Ovary (tissue), 9 donors: ENCODE measurements around the gene AFF1. TPM values are rescaled to one million over a fixed set of nuclear protein-coding genes. Genes with fewer than 3 reads are reported as not detected.
"Not testable (repeated sequence)": the region's sequence is repeated elsewhere in the genome, so short reads cannot be mapped to it uniquely, and the experiment has no call there.

Experiments
- DNase-seq, 5 donors: peaks; one replicate each; pipeline ENCODE4 v3.0.0-alpha.2; 2019 to 2020
- H3K27ac ChIP-seq, 2 donors: fragments of 200-600 bp; one replicate each; pipeline versions ENCODE4 v1.5.1 to v1.8.0; 2019 to 2022
- H3K27me3 ChIP-seq: fragments of 200-600 bp; one replicate; pipeline ENCODE4 v1.8.0; 2022
- H3K36me3 ChIP-seq: fragments of 200-600 bp; sonication (generic); one replicate; pipeline ENCODE4 v1.5.1; 2019
- H3K4me1 ChIP-seq: one replicate; pipeline ENCODE4 v1.8.1; 2013; ENCODE audit warnings: mild to moderate bottlenecking, moderate library complexity; ENCODE audit not compliant: insufficient read depth
- H3K4me3 ChIP-seq: fragments of 200-600 bp; sonication (generic); one replicate; pipeline ENCODE4 v1.5.1; 2017
- H3K9me3 ChIP-seq, 2 donors: fragments of 200-600 bp in 1 of 2; sonication (generic) in 1 of 2; one replicate each; pipeline versions ENCODE4 v1.5.1 to v1.8.1; 2013 to 2019; ENCODE audit warnings: mild to moderate bottlenecking in 1 of 2, moderate library complexity in 1 of 2
- EP300 ChIP-seq: sonication (generic); formaldehyde crosslinking; IDR thresholded peaks from one replicate; pipeline ENCODE4 v1.6.1; 2017; ENCODE audit warnings: antibody characterized with exemption
- POLR2A ChIP-seq: fragments of 450-650 bp; IDR thresholded peaks from one replicate; pipeline ENCODE4 v1.6.1; 2017; ENCODE audit warnings: antibody characterized with exemption, mild to moderate bottlenecking, moderate library complexity
- WGBS, 3 donors: extraction: QIAGEN DNeasy Blood & Tissue Kit in 1 of 3; methylation state at CpG; one replicate each; pipeline versions ENCODE4 v1.1.5 to v1.1.7; 2013 to 2017; 5-methylcytosine and 5-hydroxymethylcytosine counted together
- intact Hi-C, 4 donors: fragments of 100-400 bp; cut with DNase I; formaldehyde crosslinking; loops; one replicate each; pipeline versions ENCODE4 v1.11.0 to v1.15.1; 2022 to 2023
- polyA plus RNA-seq, 2 donors: library from polyadenylated mRNA; stranded (reverse); fragments of 200-250 nt in 1 of 2; fragments of 350-450 nt in 1 of 2; fragmentation: Illumina TruSeq in 1 of 2; extraction: RNeasy Lipid Tissue Mini Kit (QIAGEN cat#74804) in 1 of 2; gene quantifications; one replicate each; pipeline ENCODE4 v1.2.3, GENCODE V29; 2013 to 2014
- total RNA-seq, 7 donors: library from RNA; depleted of rRNA in 2 of 7; stranded (reverse); fragments of >200 nt in 2 of 7; fragmentation: NEBNext Ultra II Directional in 3 of 7; extraction: Animal tissue kit (Norgen Biotek cat#: 25700) in 3 of 7; gene quantifications; one replicate each; pipeline versions ENCODE4 v1.1.0 to v1.2.4, GENCODE V29; 2016 to 2023
- TF ChIP-seq, protein P1 (sequence below), 3 donors: fragments of 450-650 bp in 2 of 3; fragments of 200-600 bp in 1 of 3; IDR thresholded peaks; one replicate each; pipeline versions ENCODE4 v1.5.1 to v1.8.0; 2016 to 2022; ENCODE audit warnings: antibody characterized with exemption in 3 of 3, mild to moderate bottlenecking in 1 of 3
- donor health status: DM: no; HTN: no; CAD: no; lungs with moderate emphysema.
- donor health status: DM: no; HTN: no; CAD: no.
- donor health status: Bipolar disorder and iron deficiency.
- donor health status: DM: yes; HTN: yes; CAD: no.
- donor health status: DM: no; HTN: no; CAD: no.
- donor health status: DM: yes; HTN: yes; CAD: no.

The AFF1 gene
- total and polyA plus RNA-seq, 9 donors, result 26.0 to 107 (median 76.7) TPM

DNA sequence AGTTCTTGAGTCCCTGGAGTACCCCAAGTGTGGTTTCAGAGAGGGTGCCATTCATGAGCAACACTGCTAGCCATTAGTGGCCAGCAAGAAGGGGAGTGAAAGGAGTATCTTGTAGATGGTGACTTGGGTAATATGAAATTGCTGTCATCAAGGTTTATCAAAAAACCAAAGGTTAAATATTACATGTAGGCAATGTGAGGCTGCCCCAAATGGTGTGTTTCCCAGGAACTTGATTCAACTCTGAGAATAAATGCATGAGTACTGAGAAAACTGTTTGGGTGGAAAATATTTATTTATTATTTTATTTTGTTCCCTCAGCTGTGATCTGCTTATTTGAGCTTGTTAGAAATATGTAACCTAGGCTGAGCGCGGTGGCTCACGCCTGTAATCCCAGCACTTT is 55.7 kb downstream of the AFF1 start:
- TF ChIP-seq POLR2A (no peak), EP300 (no peak)
- TF ChIP-seq, protein P1, sequence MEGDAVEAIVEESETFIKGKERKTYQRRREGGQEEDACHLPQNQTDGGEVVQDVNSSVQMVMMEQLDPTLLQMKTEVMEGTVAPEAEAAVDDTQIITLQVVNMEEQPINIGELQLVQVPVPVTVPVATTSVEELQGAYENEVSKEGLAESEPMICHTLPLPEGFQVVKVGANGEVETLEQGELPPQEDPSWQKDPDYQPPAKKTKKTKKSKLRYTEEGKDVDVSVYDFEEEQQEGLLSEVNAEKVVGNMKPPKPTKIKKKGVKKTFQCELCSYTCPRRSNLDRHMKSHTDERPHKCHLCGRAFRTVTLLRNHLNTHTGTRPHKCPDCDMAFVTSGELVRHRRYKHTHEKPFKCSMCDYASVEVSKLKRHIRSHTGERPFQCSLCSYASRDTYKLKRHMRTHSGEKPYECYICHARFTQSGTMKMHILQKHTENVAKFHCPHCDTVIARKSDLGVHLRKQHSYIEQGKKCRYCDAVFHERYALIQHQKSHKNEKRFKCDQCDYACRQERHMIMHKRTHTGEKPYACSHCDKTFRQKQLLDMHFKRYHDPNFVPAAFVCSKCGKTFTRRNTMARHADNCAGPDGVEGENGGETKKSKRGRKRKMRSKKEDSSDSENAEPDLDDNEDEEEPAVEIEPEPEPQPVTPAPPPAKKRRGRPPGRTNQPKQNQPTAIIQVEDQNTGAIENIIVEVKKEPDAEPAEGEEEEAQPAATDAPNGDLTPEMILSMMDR (IDR thresholded peaks at IDR 0.05), result no peak
- Histone ChIP-seq H3K27me3 (no peaks in the 10 kb centered on the region), H3K9me3 (no peaks in the 10 kb centered on the region), H3K27ac (no peak overlapping the region), H3K4me3 (no peak overlapping the region), H3K36me3 (no peaks in the 10 kb centered on the region), H3K4me1 (peaks cover 4% of the 10 kb centered on the region)
- 96 to 99% (median 98%) methylated on average over 3 of the region's 3 CpGs for WGBS, 3 donors
- intact Hi-C loops, result no loop called here
- DNase-seq, result no peak

DNA sequence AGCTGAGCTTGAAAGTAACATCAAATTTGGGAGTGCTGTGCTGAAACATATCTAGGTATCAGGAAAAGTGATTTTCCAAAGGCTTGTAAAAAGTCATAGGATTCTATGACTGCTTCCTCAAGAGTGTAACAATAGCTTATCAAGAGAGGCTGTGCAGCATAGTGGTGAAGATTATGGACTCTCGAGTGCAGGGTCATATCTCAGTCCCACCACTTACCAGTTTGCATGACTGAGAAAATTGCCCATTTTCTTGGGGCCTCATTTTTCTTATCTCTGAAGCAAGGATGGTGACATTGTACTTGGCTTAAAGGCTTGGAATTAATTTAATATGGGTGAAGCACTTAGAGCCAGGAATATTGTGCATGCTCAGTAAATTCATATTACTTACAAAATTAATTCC is 57.2 kb downstream of the AFF1 start:
- no peak overlapping the region for H3K27ac ChIP-seq
- DNase-seq, result no peak
- intact Hi-C loops, result no loop called here
- 88 to 97% (median 93%) methylated on average over 1 of the region's 1 CpG for WGBS, 3 donors
- no peaks in the 10 kb centered on the region for H3K27me3 ChIP-seq
- no peaks in the 10 kb centered on the region for H3K36me3 ChIP-seq
- no peaks in the 10 kb centered on the region for H3K9me3 ChIP-seq
- peaks cover 4% of the 10 kb centered on the region for H3K4me1 ChIP-seq
- no peak overlapping the region for H3K4me3 ChIP-seq
- TF ChIP-seq, protein P1 (IDR thresholded peaks at IDR 0.05), result no peak
- no peak for TF ChIP-seq EP300
- no peak for TF ChIP-seq POLR2A

DNA sequence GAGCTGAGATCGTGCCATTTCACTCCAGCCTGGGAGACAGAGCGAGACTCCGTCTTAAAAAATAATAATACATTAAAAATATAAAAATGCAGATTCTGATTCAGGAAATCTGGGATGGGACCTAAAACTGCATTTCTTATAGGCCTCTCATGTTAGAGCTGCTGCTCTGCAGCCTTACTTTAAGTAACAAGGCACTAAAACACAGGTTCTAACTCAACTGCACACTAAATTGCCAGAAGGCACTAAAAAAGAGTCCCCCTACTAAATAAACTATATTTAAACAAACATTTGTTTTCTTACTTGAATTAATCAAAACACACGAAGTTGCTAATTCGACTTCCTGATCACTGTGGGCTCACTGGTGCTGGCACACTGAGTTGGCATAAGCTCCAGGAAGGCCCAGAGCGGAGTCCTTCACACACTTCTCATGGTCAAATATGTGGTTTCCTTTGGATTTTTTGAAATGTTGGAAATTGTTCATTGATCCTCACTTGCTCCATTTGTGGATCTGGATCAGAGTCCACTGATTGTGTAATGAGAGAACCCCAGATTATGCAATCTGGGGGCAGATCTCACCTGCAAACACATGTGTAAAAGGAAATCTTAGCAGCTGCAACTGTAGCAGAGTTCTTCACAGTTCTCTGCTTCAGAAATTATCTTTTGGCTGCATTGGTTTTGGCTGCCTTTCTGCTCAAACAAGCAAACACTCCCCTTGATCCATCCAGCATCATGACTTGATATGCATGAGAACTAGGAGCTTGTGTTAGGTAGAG is 59.3 kb downstream of the AFF1 start:
- TF ChIP-seq POLR2A (no peak), EP300 (no peak)
- TF ChIP-seq, protein P1 (IDR thresholded peaks at IDR 0.05), result no peak
- intact Hi-C loops, result no loop called here
- H3K27me3 ChIP-seq, result no peaks in the 10 kb centered on the region
- no peak overlapping the region for H3K27ac ChIP-seq
- peaks cover 4% of the 10 kb centered on the region for H3K4me1 ChIP-seq
- no peak for DNase-seq
- H3K4me3 ChIP-seq, result no peak overlapping the region
- no peaks in the 10 kb centered on the region for H3K36me3 ChIP-seq
- H3K9me3 ChIP-seq, result no peaks in the 10 kb centered on the region
- 67 to 68% (median 68%) methylated on average over 6 of the region's 6 CpGs for WGBS, 3 donors

DNA sequence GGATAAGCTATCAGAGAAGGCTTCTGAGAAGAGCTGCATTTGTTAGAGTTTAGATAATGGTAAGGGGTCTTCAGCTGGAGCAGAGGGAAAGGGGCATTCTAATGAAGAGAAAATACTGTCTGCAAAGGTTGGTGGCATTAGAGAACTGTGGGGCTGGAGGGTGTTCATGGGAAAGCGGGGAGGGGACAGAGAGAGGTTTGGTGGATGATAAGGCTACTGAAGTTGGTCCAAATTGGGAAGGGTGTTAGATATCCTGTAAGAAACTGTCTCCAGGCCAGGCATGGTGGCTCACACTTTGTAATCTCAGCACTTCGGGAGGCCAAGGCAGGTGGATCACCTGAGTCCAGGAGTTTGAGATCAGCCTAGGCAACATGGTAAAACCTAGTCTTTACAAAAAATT is 59.9 kb downstream of the AFF1 start:
- Histone ChIP-seq H3K27ac (no peak overlapping the region), H3K36me3 (no peaks in the 10 kb centered on the region), H3K27me3 (no peaks in the 10 kb centered on the region), H3K4me3 (no peak overlapping the region), H3K4me1 (peaks cover 5% of the 10 kb centered on the region), H3K9me3 (no peaks in the 10 kb centered on the region)
- WGBS, 3 donors, result 91 to 95% (median 95%) methylated on average over 2 of the region's 2 CpGs
- no peak for DNase-seq
- no peak for TF ChIP-seq POLR2A
- TF ChIP-seq EP300, result no peak
- TF ChIP-seq, protein P1 (IDR thresholded peaks at IDR 0.05), result no peak
- intact Hi-C loops, result no loop called here

DNA sequence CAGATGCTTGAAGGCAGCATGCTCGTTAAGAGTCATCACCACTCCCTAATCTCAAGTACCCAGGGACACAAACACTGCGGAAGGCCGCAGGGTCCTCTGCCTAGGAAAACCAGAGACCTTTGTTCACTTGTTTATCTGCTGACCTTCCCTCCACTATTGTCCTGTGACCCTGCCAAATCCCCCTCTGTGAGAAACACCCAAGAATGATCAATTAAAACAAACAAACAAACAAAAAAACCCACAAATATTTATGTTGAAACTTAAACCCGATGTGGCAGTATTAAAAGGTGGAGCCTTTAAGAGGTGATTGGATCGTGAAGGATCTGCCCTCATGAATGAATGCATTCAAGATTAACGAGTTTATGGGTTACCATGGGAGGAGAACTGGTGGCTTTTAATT is 61.7 kb downstream of the AFF1 start:
- 88 to 95% (median 95%) methylated on average over 3 to 4 of the region's 6 CpGs for WGBS, 3 donors

More for the DNA sequence above, 61.7 kb downstream of the AFF1 start:
- H3K27me3 ChIP-seq, H3K4me3 ChIP-seq, H3K27ac ChIP-seq, H3K36me3 ChIP-seq, intact Hi-C loops, DNase-seq, H3K4me1 ChIP-seq, H3K9me3 ChIP-seq: not testable (repeated sequence)
